ENCODE measurements around the gene ITGB2.

ITGB2 gene

DNA sequence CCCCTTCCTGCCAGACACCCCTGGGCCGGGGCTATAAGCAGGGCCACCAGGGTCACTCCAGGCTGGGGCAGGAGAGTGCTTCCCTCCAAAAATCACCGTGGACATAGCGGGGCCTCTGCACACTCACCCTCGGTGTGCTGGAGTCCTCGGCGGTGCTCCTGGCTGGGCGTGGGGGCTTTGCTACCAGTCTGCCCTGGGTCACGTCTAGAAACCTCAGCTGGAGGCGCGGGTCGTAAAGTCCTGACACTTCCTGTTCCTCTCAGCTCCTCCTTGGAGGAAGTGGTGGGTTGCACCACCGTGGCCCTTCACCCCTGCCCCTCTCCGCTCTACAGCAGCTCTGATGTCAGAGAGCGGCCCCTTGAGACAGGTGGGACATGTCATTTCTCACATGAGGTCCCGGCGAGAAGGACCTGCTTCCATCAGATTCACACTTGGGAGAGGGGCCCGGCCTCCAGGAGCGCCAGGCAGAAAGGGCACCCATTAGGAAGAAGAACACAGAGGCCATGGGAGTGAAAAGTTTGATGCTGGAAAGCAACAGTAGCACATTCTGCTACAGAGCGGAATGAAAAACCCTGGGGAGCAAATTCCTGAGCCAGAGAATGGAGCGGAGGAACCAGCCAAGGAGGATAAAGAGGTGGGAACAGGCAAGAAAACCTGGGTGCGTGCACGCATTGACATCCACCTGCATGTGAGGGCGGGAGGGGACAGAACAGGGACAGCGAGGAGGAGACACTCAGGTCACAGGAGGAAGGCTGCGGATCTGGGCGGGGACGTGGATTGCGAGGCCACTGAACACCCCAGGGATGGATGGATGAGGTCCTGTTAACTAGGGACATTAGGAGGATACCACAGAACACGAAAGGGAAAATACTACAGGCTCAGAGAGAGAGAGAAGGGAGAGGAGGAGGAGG is at the start of gene ITGB2:
Gene ITGB2 (minus strand): TSS at position 206 of the 911 bp plus-strand sequence. CDS start 10,117 bp downstream, outside the sequence.
- no peak for DNase-seq

DNA sequence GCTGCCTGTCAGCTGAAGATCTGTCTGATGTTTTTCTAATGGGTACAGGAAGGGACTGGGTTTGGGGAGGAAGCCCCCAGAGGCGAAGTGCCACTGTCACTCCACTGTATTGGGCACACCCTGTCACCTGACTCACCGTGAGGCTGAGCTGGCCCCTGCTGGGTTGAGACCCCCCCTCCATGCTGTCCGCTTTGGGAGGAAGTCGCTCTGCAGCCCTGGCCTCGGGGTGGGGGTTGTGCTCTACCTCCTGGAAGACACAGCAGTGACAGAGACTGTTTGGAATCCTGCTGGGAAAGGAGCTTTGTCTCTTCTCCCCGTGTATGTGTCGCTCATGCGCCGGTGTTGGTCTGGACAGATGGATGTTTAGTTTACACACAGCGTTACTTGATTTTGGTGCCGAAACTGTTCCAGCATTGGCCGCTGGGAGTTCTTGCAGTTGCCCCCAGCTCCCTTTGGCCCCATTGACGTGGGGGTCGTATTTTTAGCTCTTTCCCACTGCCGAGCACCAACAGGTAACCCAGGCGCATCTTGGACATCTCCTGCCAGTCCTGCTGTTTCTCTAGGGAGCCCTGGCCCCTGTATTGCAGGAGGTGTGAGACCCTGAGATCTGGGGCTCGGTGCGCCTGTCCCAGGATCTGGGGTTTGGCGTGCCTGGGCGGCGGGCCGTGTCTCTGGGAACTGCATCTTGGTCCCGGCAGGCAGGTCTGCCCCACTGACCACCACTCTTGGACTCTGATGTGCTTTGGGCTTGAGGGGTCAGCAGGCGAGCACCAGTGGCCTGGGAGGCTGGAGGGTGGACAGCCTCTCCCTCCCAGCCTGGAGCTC is 49.4 kb upstream of the ITGB2 start:
- DNase-seq, result no peak

DNA sequence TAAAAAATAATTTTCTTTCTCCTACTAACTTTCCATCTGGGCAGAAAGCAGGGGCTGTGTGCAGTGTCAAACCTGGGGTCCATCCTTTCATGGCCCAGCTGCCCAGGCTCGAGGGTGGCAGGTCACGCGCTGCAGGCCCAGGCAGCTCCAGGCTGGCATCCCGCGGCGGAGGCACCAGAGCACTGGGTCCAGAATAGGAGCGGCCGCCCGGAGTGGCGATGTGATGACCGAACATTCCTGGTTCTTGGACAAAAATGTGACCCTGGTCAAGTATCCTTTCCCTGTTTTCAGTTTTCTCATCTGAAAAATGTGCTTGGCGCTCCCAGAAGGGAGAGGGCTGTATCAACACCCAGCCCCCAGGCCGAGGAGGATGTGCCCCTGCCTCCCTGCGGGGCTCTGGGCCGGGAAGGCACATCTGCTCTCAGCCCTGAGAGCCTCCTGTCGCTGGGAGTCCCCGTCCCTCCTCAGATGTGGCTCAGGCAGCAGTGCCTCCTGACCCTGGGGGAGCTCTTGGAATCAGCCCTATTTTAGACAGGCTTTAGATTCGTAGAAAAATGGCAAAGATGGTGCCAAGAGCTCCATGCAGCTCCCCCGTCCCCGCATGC is 48.5 kb upstream of the ITGB2 start:
- no peak for DNase-seq

DNA sequence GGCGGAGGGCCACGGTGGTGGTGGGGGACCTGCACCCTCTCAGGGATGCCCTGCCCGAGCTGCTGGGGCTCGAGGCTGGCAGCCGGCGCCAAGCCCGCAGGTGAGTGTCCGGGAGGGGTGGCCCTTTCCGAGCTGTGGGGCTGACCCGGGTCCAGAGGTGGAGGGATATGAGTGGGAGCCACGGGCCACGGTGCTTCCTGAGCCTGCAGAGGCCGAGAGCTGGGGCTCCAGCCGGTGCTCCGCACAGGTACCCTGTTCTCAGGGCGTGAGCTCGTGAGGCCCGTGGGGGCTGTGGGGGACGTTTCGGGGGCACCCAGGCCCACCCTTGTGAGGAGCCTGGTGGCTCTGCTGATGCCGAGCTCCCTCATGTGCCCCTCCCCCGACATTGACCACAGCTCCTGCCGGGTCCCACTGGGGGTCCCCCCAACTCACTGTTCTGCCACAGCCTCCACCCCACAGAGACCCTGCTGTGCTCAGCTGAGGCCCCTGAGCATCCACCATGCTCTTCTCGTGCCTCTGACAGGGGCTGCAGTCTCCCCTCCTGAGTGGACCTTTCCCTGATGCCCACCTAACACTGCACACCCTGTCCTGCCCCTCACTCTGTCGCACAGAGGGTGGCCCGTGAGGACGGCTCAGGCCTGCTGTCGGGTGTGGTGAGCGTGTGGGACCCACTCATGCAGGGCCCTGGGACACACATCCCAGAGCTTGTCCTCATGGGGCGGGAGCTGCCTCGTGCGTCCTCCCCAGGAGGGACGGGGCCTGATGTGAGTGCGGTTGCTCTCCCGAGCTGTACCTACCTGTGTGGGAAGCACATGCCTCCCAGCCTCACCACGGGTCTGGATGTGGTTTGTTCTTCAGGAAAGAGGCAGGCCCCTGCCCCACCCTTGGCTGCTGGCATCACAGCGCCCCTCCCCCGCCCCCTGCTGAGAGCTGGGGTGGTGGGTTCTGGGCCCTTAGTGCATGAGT is 46.7 kb upstream of the ITGB2 start:
- DNase-seq, result no peak

DNA sequence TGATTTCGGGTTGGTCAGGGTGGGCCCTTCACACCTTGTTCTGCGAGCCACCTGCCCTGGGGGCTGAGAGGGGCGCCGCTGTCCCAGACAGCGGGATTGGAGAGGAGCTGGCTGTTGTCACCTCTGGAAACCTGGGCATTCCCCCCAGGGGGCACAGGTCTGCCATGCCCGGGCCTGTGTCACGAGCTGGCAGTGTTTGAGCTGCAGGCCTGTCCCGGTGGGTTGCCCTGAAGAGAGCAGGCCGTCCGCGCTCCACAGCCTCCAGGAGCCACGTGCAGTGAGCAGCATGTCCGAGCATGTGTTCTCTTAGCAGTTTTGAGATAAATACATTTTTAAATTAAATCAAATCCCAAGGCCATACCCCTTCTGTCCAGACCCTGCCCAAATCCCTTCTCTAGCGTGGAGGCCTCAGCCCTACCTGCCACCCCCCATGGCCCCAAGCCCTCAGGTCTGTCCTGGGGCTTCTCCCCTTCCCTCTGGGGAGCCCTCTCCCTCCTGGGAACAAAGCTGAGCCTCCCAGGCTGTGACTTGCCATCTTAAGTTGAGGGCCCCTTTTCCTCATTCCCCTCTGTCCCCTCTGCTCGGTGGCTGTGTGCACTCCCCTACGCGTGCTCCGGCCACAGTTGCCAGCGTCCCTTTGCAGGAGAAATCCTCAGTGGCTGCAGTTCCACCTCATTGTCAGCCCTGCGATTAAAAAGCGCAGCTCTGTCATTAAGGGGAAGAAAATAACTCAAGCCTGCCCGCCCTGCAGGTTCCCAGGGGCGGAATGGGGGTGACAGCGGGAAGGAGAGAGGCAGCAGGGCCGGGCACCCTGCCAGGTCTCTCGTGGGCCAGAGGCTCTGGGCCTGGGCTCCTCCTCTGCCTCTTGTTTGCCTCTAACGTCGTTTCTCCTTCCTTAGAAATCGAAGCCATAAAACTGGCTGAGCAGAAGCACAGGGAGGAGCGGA is 45.7 kb upstream of the ITGB2 start:
- DNase-seq, result no peak

DNA sequence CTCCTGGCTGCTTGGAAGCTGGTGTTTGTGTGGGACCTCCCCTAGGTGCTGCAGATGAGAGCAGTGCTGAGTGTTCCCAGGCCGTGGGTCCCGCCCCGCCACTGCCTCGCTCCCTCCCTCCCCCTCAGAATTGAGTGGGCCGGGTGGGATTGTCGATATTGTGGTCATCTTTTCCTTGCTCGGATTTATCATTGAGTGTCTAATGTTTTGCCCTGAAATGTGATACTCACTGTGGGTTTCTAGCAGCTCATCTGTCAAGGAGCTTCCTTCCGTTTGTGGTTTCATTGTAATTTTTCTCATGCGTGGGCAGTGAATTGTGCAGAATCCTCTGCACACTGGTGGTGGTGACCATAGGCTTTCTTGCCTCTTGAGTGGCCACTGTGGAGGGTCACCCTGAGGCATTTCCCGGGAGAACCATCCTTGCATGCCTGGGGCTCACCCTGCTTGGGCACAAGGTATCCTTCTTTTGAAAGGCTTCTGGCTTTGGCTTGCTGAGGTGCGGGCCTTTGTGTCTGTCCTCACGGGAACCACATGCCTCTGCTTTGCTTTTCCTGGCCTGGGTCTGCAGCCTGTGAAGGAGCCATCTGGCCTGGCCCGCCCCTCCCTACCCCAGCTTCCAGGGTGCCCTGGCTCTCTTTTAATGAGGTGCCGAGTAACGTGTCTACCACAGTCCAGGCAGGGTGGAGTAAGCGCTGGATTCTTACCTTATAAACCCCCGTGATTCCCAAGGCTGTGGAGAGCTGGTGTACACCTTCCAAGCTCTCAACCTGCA is 44.7 kb upstream of the ITGB2 start:
- no peak for DNase-seq

DNA sequence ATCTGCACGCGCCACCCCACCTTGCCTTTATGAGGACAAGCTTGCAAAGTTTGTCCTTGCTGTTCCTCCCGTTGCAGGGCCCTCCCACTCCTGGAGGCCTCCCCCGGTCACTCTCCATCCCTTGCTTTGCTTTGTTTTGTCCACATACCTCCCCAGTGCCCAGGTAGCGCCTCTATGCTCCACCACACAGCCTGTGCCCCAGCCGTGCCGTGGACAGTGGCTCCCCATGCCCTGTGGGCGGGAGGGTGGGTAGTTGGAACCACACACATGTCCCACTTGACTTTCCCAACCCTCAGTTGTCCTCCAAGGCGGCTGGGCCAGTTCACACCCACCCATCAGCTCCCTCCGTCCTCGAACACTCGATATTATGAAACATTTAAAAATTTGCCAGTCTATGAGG is 43.7 kb upstream of the ITGB2 start:
- no peak for DNase-seq

DNA sequence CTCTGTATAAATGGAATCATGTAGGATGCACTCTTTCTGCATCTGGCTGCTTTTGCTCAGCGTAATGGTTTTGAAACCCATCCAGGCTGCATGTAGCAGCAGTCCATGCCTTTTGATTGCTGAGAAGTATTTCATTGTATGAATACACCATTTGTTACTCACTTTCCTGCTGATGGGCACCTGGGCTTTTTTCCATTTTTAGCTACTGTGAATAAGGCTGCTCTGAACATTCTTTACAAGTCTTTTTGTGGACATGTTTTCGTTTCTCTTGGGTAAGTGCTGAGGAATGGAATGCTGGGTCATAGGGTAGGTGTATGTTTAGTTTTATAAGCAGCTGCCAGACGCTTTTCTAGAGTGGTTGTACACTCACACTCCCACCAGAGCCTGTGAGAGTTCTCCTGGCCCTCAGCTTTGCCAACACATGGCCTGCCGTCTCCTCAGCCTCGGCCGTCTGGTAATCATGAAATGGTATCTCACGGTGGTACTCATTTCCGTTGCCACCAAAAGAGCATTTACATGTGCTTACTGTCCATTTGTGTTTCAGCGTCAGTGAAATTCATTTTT is 41.8 kb upstream of the ITGB2 start:
- DNase-seq, result no peak

DNA sequence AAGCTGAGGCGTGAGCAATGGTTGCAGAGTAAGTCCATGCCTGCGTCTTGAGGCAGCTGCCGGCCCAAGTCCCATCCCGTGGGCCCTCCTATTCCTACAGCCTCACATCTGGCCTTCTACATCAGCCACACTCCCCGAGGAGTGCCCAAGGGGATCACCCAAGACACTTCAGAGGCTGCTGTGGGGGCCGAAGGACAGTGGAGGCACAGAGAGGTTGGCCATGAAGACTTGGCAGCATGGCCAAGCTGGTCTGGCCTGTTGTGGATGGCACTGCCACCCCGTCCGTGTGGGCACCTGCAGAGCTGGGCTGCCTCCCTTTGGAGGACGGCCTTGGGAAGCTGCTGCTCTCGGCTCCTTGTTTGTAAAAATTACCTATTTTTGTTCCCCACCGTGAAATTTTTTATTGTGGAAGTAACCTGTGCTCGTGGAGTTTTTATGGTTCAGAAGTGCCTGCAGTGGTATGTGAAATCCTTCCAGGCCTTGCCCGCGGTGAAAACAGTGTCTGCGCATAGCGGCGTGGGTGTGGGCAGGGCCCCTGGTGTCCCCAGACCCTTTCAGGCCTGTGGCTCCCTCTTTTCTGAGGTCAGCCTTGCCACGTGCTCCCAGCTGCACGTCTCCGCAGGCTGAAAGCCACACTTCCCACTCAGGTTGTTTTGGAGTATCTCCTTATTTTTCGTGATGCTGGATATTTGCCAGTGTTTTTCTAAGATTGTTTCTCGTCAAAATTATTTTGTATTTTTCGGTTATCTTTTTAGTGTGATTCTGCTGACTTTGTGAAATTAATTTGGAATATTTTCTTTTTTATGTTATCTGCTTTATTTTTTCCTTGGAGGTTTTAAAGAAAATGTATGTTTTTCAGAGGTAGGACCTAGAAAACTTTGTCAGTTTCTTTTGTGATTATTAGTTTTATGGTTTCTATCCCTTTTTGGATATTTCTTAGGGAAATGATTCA is 39.7 kb upstream of the ITGB2 start:
- DNase-seq, result no peak

DNA sequence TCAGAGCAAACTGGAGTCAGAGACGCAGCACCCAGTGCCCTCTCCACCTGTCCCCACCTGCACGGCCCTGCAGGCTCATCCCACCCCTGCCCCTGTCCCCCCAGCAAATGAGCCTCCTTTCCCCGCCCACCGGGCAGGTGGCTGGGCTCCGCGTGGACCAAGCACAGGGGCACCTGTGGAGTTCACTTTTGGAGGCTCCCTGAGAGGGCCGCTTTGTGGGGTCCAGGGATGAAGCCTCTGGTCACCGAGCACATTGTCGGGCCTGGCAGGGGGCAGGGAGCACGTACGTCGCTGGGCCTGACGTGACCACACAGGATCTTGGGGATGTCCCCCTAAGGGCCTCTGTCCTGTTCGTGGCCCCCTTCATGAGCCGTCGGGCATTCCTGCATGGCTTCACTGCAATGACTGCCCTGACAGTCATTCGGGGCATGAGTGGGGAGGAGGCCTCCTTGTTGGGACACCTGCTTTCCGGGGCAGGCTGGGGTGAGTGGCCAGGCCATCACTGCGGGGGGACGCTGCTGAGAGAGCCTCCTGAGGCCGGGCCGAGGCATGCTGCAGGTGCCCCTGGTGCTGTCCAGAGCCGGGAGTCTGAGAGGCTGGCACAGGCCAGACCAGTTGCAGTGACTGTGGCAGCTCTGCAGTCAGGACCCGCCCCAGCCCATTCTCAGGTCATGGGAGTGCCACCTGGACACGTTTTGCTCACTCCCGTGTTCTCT is 38.8 kb upstream of the ITGB2 start:
- DNase-seq, result no peak

DNA sequence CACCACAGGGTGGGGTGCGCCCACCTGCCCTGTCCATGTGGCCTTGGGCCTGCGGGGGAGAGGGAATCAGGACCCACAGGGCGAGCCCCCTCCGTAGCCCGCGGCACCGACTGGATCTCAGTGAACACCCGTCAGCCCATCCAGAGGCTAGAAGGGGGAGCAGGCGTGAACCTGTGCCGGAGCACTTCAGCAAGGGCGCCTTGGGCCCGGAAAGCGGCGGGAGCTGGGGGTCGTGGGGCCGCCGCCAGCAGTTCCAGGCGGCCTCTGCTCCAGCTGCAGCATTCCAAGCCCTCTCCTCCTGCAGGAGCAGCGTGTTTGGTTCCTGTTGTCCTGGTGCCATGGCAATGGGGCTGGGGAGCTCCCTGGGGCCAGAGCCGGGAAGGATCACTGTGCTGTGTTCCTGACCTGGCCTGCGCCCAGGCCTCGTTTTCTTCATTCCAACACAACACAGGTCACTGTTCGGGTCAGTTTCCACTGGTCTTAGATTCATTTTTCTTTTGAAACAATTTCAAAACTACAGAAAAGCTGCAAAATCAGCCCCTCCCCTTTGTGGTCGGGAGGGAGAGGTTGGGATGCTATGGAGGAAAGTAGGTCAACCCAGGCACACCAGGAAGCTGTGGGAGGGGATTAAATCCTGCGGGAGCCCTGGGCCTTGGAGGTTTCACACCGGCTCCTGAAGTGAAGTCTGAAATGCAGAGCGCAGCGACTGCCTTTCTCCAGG is 37.9 kb upstream of the ITGB2 start:
- DNase-seq, result no peak

DNA sequence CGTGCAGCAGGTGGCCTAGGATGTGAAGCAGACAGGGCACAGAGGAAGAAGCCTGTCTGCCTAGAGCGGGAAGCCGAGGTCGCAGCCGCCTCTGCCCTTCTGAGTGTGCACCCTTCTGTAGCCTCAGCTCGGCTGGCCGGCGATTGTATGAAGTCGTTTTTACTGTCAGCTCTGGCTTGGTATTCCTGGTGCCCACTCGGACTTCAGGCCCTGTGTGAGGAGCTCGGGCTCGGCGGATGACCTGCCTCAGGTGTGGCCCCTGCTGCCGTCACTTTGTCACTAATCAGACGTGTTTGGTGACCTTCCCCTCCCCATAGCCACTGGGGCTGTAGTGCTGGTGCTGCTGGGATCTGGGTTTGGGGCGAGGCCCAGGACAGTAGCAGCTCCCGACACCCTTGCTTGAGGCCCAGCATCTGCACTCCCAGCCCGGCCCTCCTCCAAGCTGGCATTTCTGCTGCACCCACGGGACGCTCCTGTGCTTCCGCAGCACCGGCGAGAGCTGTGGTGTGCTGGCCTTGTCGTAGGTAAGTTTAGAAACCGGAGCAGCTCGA is 37.3 kb upstream of the ITGB2 start:
- DNase-seq, result no peak

DNA sequence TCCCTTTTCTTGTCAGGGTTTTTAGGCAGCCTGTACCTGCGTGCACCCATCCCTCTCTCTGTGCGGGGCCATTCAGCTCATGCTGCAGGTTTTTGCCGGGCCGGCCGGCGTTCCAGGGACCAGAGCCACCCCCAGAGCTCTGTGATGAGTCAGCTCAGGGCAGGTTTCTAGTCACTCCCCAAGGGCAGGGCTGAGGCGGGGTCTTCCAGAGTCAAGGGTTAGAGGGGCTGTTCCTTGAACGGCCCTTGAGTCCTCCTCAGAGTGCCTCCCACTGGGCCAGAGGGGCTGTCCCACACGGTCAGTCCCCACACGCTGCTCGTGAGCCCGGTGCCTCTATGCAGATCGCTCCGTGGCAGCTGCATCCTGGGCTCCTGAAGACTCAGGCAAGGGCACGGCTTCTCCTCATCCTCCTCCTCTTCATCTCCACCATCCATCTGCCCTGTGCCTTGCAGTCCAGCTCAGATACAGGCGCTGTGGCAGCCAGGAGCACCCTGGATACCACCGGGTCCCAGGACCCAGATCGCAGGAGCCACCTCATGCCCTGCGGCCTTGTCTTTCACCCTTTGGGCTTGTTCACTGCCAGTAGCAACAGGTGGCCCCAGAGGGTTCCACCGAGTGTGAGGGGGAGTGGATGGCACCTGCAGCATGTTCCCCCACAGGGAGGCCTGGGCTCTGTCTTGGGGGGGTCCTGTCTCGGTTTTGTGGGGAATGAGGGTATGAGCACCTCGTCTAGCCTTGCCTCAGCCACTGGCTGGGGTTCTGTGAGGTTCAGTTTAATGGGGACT is 36.5 kb upstream of the ITGB2 start:
- DNase-seq, result no peak

DNA sequence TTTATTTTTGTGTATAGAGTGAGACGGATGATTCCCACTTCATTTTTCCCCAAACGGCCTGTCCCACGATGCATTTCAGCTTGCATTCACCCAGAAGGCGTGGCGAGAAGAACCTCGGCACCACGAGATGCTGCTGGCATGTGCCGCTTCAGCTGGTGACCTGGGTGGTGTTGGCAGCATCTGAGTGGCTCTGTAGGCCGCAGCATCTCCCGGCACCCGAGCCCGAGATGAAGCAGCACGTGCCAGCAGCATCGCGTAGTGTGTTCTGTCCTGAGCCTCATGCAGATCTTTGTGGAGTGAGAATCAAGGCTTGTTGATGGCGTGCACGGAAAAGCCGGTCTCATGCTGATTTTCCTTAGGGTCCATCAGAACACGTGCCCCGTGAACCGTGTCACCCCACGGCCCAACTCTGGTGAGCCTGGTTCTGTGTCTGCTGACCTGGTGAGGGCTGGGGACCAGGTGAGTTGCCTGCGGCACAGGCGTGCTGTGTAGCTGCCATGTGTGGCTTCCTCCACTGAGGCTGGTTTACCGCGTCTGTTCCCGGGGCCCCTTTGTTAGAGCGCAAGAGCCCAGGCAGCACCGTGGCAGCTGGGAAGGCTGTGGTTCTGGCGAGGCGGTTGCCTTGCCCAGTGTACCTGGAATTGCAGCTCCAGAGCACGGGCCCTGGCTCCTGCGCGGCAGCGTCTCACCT is 35.8 kb upstream of the ITGB2 start:
- DNase-seq, result no peak

DNA sequence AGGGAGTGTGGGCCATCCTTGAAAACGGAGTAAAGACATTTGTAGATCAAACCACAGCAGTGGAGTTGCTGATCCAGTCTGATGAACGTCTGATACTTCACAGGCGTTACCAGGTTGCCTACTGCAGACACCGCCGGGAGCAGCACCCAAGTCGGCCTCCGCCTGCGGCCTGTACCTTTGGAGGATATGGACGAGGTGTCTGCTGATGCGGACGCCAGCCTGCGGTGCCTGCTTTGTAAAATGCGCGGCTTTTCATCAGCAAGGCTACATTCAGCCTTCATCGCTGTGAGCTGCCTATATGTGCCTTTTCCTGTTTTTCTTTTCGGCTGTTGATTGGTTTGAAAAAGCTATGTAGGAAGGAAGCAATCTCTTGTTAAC is 35.1 kb upstream of the ITGB2 start:
- DNase-seq, result no peak

Measured in activated CD4-positive, alpha-beta T cell treated with anti-CD3 and anti-CD28 coated beads for 1 hour (primary cell).